Pancreas (tissue), 10 donors: ENCODE results near the gene FARP1. TPM values are rescaled to one million over a fixed set of nuclear protein-coding genes. Genes with fewer than 3 reads are reported as not detected.

Experiments
- ATAC-seq, 4 donors: fragments of 200-7000 bp; cut with Tn5 transposase; one replicate each; pipeline versions ENCODE4 v1.8.0 to v1.9.1; 2020; ENCODE audit warnings: mild to moderate bottlenecking in 4 of 4, moderate library complexity in 4 of 4
- DNase-seq, 6 donors: peaks; one replicate each; pipeline ENCODE4 v3.0.0-alpha.2; 2020
- FAIRE-seq: peaks from 2 replicates; lab custom pipeline; 2012; peaks lifted over from hg19 to GRCh38; lab: Jason Lieb, UNC
- H3K27ac ChIP-seq, 4 donors: fragments of 200-600 bp; sonication (generic); 1 replicate in 3 of 4; 2 replicates in 1 of 4; pipeline versions ENCODE4 v1.5.0 to v1.8.0; 2020
- H3K27me3 ChIP-seq, 4 donors: fragments of 200-600 bp; one replicate each; pipeline ENCODE4 v1.8.0; 2021
- H3K36me3 ChIP-seq, 3 donors: fragments of 200-600 bp; sonication (generic) in 1 of 3; one replicate each; pipeline versions ENCODE4 v1.5.0 to v1.8.0; 2020 to 2021
- H3K4me1 ChIP-seq, 3 donors: fragments of 200-600 bp; one replicate each; pipeline ENCODE4 v1.8.0; 2021
- H3K4me3 ChIP-seq, 4 donors: fragments of 200-600 bp; sonication (generic) in 2 of 4; one replicate each; pipeline versions ENCODE4 v1.5.0 to v1.8.0; 2020 to 2021
- H3K9me3 ChIP-seq, 4 donors: fragments of 200-600 bp; one replicate each; pipeline ENCODE4 v1.8.0; 2021
- WGBS, 2 donors: extraction: QIAGEN DNeasy Blood & Tissue Kit; methylation state at CpG; one replicate each; pipeline ENCODE4 v1.1.7; 2013; 5-methylcytosine and 5-hydroxymethylcytosine counted together
- intact Hi-C, 3 donors: fragments of 100-400 bp; cut with DNase I; formaldehyde crosslinking; loops; one replicate each; pipeline versions ENCODE4 v1.11.1 to v1.14.2; 2022
- polyA plus RNA-seq, 2 donors: library from polyadenylated mRNA; stranded (reverse); fragments of 200-250 nt; gene quantifications; one replicate each; pipeline ENCODE4 v1.2.3, GENCODE V29; 2013
- total RNA-seq, 6 donors: library from RNA; stranded (reverse); fragmentation: NEBNext Ultra II Directional in 4 of 6; extraction: Animal tissue kit (Norgen Biotek cat#: 25700) in 4 of 6; gene quantifications; one replicate each; pipeline versions ENCODE4 v1.2.1 to v1.2.4, GENCODE V29; 2021 to 2023
- TF ChIP-seq, protein P1 (sequence below), 4 donors: fragments of 200-600 bp; sonication (generic) in 3 of 4; IDR thresholded peaks; one replicate each; pipeline versions ENCODE4 v1.5.0 to v1.8.0; 2021; ENCODE audit warnings: antibody characterized with exemption in 4 of 4
- donor health status: healthy with polysubstance abuse.
- donor health status: DM: no; HTN: no; CAD: no; lungs with moderate emphysema.
- donor health status: DM: no; HTN: no; CAD: no.
- donor health status: control.
- donor health status: control.
- donor health status: Bipolar disorder and iron deficiency.
- donor health status: DM: yes; HTN: yes; CAD: no.
- donor health status: DM: no; HTN: no; CAD: no.
- donor health status: DM: no; HTN: no; CAD: no.
- donor health status: DM: yes; HTN: yes; CAD: no.

Gene FARP1
- total and polyA plus RNA-seq, 8 donors = 30.8 to 95.1 (median 56.0) TPM

DNA sequence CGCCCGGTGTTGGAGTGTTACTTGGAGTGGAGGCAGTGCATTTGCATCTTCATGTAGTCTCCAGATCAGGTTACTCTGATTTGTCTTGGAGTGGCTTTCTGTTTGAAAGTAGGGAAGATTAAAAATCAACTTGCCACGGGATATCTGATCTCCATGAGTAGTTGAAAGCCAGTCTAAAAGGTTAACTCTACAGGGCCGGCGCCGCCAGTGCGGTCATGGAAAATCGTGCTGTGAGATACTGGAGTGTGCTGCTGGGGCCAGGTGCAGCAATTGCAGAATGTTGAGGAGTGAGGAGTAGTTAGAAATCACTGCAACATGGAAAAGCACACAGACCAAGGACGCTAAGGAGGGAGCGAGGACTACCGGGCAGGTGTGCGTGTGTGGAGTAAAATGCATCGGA is 259.0 kb downstream of the FARP1 start:
- Histone ChIP-seq H3K4me1 (peaks cover 0 to 22% (median 21%) of the 10 kb centered on the region in 3 donors), H3K4me3 (no peak overlapping the region), H3K9me3 (no peaks in the 10 kb centered on the region), H3K27ac (no peak overlapping the region), H3K27me3 (no peaks in the 10 kb centered on the region), H3K36me3 (no peaks in the 10 kb centered on the region)
- TF ChIP-seq, protein P1, sequence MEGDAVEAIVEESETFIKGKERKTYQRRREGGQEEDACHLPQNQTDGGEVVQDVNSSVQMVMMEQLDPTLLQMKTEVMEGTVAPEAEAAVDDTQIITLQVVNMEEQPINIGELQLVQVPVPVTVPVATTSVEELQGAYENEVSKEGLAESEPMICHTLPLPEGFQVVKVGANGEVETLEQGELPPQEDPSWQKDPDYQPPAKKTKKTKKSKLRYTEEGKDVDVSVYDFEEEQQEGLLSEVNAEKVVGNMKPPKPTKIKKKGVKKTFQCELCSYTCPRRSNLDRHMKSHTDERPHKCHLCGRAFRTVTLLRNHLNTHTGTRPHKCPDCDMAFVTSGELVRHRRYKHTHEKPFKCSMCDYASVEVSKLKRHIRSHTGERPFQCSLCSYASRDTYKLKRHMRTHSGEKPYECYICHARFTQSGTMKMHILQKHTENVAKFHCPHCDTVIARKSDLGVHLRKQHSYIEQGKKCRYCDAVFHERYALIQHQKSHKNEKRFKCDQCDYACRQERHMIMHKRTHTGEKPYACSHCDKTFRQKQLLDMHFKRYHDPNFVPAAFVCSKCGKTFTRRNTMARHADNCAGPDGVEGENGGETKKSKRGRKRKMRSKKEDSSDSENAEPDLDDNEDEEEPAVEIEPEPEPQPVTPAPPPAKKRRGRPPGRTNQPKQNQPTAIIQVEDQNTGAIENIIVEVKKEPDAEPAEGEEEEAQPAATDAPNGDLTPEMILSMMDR (IDR thresholded peaks at IDR 0.05) = no peak
- intact Hi-C loops = no loop called here
- FAIRE-seq = no peak
- no peak for DNase-seq
- no peak for ATAC-seq
- WGBS, 2 donors = 67 to 81% methylated on average over 13 of the region's 13 CpGs

DNA sequence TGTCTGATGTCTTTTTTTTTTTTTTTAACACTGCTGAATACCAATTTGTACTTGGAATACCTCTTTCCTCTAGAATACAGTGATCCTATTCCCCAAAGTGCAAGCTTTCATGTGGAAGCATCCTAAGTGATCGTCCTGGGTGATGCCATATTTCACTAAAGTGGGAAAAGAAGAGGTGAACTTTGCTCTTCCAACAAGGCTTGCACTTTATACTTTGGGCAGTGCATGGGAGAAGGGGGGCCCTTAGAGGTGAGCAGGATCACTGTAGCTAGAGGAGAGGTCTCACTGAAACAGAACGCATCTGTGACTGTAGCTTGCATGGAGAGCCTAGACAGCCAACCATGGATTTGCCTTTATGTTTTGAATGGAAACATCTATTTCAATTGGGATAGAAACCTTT is 260.2 kb downstream of the FARP1 start:
- Histone ChIP-seq H3K27me3 (no peaks in the 10 kb centered on the region), H3K36me3 (no peaks in the 10 kb centered on the region), H3K9me3 (no peaks in the 10 kb centered on the region), H3K27ac (no peak overlapping the region), H3K4me1 (peaks cover 0 to 22% (median 21%) of the 10 kb centered on the region in 3 donors), H3K4me3 (no peak overlapping the region)
- no peak for FAIRE-seq
- 92 to 94% methylated on average over 2 of the region's 2 CpGs for WGBS, 2 donors
- TF ChIP-seq, protein P1 (IDR thresholded peaks at IDR 0.05) = no peak
- no peak for DNase-seq
- ATAC-seq = no peak
- intact Hi-C loops = no loop called here

DNA sequence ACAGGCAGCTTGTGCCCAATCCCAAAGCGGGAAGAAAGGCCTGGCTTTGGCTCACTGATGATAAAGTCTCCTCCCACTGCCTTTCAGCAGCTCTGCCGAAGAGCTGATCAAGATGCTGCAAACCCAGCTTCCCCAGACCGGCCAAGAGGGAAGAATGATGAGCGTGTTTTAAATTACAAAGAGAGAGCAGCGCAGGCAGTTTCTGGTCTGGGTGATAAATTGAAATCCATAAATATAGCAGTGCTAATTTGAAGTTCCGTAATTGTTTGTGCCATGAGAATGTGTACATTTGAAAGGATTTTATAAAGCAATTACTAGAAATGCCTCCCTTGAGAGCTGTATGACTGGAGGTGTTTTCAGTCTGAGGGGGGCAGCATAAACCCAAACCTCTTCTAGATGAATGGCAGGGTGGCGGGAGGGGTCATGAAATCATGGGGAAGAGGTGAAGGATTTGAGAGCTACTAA is 262.2 kb downstream of the FARP1 start:
- H3K4me3 ChIP-seq = no peak overlapping the region
- H3K27ac ChIP-seq = peak overlapping the region in 2 of 4 donors; percentile 10 to 52
- 31 to 52% methylated on average over 7 of the region's 7 CpGs for WGBS, 2 donors
- no peaks in the 10 kb centered on the region for H3K27me3 ChIP-seq
- DNase-seq (no peak), ATAC-seq (peak; percentile 31 to 79 (median 63)), FAIRE-seq (no peak)
- H3K4me1 ChIP-seq = peaks cover 0 to 22% (median 21%) of the 10 kb centered on the region in 3 donors
- H3K36me3 ChIP-seq = no peaks in the 10 kb centered on the region
- no peaks in the 10 kb centered on the region for H3K9me3 ChIP-seq
- TF ChIP-seq, protein P1 (IDR thresholded peaks at IDR 0.05) = no peak
- intact Hi-C loops = no loop called here

DNA sequence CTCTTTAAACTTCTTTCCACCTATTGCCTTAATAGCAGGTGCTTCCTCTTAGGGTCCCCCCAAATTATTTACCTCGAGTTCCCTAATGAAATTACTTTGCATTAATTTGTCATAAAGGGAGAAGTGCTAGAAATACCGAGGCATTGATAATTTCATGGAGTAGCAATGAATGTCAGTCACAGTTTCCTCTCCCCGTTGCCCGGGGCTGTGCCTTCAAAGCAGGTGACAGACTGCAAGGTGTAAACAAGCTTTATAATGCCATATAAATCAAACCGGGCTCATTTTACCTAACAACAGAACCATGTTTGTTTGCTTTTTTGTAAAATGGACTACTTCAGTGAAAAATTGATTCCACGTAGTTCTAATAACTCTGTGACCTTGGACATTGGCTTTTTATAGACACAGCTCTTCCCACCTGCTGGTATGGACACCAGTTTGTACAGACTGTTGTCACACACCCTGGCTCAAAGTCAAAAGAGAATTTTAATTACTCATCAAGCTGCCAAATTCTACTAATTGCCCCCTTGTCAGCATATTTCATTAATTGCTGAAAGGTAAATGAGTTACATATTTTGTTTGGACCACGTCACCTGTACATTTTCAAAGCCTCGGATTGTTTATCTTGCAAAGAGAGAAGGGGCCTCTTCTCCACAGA is 262.9 kb downstream of the FARP1 start:
- Histone ChIP-seq H3K27me3 (no peaks in the 10 kb centered on the region), H3K4me1 (peaks cover 0 to 22% (median 21%) of the 10 kb centered on the region in 3 donors), H3K9me3 (no peaks in the 10 kb centered on the region), H3K36me3 (no peaks in the 10 kb centered on the region), H3K27ac (peak overlapping the region in 2 of 4 donors; percentile 10 to 52), H3K4me3 (no peak overlapping the region)
- intact Hi-C loops = no loop called here
- DNase-seq = no peak
- peak; percentile 42 to 83 (median 74) for ATAC-seq
- 14 to 16% methylated on average over 8 of the region's 8 CpGs for WGBS, 2 donors
- FAIRE-seq = no peak
- TF ChIP-seq, protein P1 (IDR thresholded peaks at IDR 0.05) = no peak

DNA sequence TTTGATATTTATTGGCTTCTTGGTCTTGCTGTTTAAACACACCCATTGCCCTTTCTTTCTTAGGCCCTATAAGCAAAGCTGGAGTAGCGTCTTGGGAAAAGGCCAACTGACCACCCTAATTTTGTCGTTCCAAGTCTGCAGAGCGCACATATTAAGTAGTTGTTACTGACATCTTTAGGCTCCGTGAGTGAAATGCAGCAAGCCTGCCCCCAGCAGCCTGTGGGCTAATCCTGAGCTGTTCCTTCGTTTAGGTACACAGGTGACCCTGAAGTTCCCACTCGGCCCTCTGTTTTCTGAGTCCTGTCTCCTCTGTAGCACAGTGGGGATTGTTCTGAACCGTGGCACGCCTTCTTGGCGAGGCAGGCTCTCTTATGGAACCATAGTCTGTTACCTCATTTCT is 263.5 kb downstream of the FARP1 start:
- DNase-seq = no peak

More for the DNA sequence above, 263.5 kb downstream of the FARP1 start:
- no peaks in the 10 kb centered on the region for H3K9me3 ChIP-seq
- ATAC-seq = peak; percentile 14 to 55 (median 50)
- no peak overlapping the region for H3K4me3 ChIP-seq
- TF ChIP-seq, protein P1 (IDR thresholded peaks at IDR 0.05) = no peak
- H3K36me3 ChIP-seq = no peaks in the 10 kb centered on the region
- intact Hi-C loops = no loop called here
- no peak for FAIRE-seq
- 54 to 55% methylated on average over 9 of the region's 9 CpGs for WGBS, 2 donors
- peaks cover 0 to 22% (median 21%) of the 10 kb centered on the region in 3 donors for H3K4me1 ChIP-seq
- no peaks in the 10 kb centered on the region for H3K27me3 ChIP-seq
- H3K27ac ChIP-seq = peak overlapping the region in 2 of 4 donors; percentile 10 to 52
